ENCODE measurements around the gene TRIM66.

TRIM66 gene

GRCh38 chr11:8728563-8728962, 46.1 kb upstream of the TRIM66 start:
- no peak for DNase-seq (ENCODE audit: low spot score)
- in situ Hi-C loops (cut with MboI; ENCODE audit: low sequenced_read_pairs, unreplicated experiment) = no loop called here
- TF ChIP-seq CTCF (IDR thresholded peaks at IDR 0.05; ENCODE audit: borderline replicate concordance, control extremely low read depth, extremely low read depth, insufficient read depth, missing control alignments) = no peak

- DNase-seq (ENCODE audit: low spot score) = no peak
- TF ChIP-seq CTCF (IDR thresholded peaks at IDR 0.05; ENCODE audit: borderline replicate concordance, control extremely low read depth, extremely low read depth, insufficient read depth, missing control alignments) = no peak
- in situ Hi-C loops (cut with MboI; ENCODE audit: low sequenced_read_pairs, unreplicated experiment) = no loop called here
Observed at GRCh38 chr11:8726395-8726794, 43.9 kb upstream of the TRIM66 start.

GRCh38 chr11:8724682-8725081, 42.2 kb upstream of the TRIM66 start:
- in situ Hi-C loops (cut with MboI; ENCODE audit: low sequenced_read_pairs, unreplicated experiment) = no loop called here
- TF ChIP-seq CTCF (IDR thresholded peaks at IDR 0.05; ENCODE audit: borderline replicate concordance, control extremely low read depth, extremely low read depth, insufficient read depth, missing control alignments) = no peak
- no peak for DNase-seq (ENCODE audit: low spot score)

GRCh38 chr11:8723711-8724110, 41.2 kb upstream of the TRIM66 start:
- DNase-seq (ENCODE audit: low spot score) = no peak
- TF ChIP-seq CTCF (IDR thresholded peaks at IDR 0.05; ENCODE audit: borderline replicate concordance, control extremely low read depth, extremely low read depth, insufficient read depth, missing control alignments) = no peak
- in situ Hi-C loops (cut with MboI; ENCODE audit: low sequenced_read_pairs, unreplicated experiment) = no loop called here

GRCh38 chr11:8722809-8723208, 40.3 kb upstream of the TRIM66 start:
- in situ Hi-C loops (cut with MboI; ENCODE audit: low sequenced_read_pairs, unreplicated experiment) = no loop called here
- DNase-seq (ENCODE audit: low spot score) = no peak
- no peak for TF ChIP-seq CTCF (IDR thresholded peaks at IDR 0.05; ENCODE audit: borderline replicate concordance, control extremely low read depth, extremely low read depth, insufficient read depth, missing control alignments)

GRCh38 chr11:8721609-8722500, 39.4 kb upstream of the TRIM66 start:
- no peak for DNase-seq (ENCODE audit: low spot score)
- TF ChIP-seq CTCF (IDR thresholded peaks at IDR 0.05; ENCODE audit: borderline replicate concordance, control extremely low read depth, extremely low read depth, insufficient read depth, missing control alignments) = no peak
- in situ Hi-C loops (cut with MboI; ENCODE audit: low sequenced_read_pairs, unreplicated experiment) = no loop called here
